K562 (cell line): ENCODE data around the gene SRPK3. TPM values are rescaled to one million over a fixed set of nuclear protein-coding genes. Genes with fewer than 3 reads are reported as not detected.

Experiments used
- CREM ChIP-seq: IDR thresholded peaks from 2 replicates; pipeline ENCODE4 v1.6.1; 2014; ENCODE audit warnings: antibody characterized with exemption, low read depth
- ETV5 ChIP-seq: sonication (generic); formaldehyde crosslinking; IDR thresholded peaks from 2 replicates; pipeline ENCODE4 v1.4.0; 2020; ENCODE audit warnings: low read depth, mild to moderate bottlenecking, missing genetic modification reagents
- ILF3 ChIP-seq: fragments of 450-650 bp; IDR thresholded peaks from 2 replicates; pipeline ENCODE4 v1.6.1; 2018; ENCODE audit warnings: antibody characterized with exemption, mild to moderate bottlenecking, moderate library complexity, borderline replicate concordance
- KDM2B ChIP-seq: fragments of 250-450 bp; sonication (Bioruptor Pico); IDR thresholded peaks from 2 replicates; pipeline ENCODE4 v1.8.0; 2021; ENCODE audit warnings: mild to moderate bottlenecking, moderate library complexity
- MCM3 ChIP-seq: fragments of 450-650 bp; IDR thresholded peaks from 2 replicates; pipeline ENCODE4 v1.6.1; 2016
- PBX2 ChIP-seq, 2 experiments: IDR thresholded peaks in 1 of 2; conservative IDR thresholded peaks in 1 of 2; 2 replicates each; pipeline ENCODE4 v1.6.1; 2016; ENCODE audit warnings: low read depth in 2 of 2, mild to moderate bottlenecking in 1 of 2, missing compliant biosample characterization in 1 of 2, missing genetic modification characterization in 1 of 2, moderate library complexity in 1 of 2
- ZFPM2 ChIP-seq: fragments of 250-450 bp; sonication (Bioruptor Pico); IDR thresholded peaks from 2 replicates; pipeline ENCODE4 v1.5.1; 2022; ENCODE audit warnings: mild to moderate bottlenecking
- ZKSCAN1 ChIP-seq: fragments of 150-350 bp; IDR thresholded peaks from 2 replicates; pipeline ENCODE4 v1.6.1; 2016; ENCODE audit warnings: low read depth, low read length
- polyA plus RNA-seq, 8 experiments: library from polyadenylated mRNA; depleted of rRNA in 4 of 8; stranded (reverse) in 5 of 8; unstranded in 3 of 8; fragments of >200 nt; fragmentation: Nextera tagmentation in 2 of 8; fragmentation: Illumina TruSeq in 1 of 8; extraction: Ambion mirVana in 2 of 8; extraction: Trizol in 1 of 8; gene quantifications; 2 replicates each; pipeline versions ENCODE4 v1.2.1 to v1.2.3, GENCODE V29; 2011 to 2014; ENCODE audit warnings: inconsistent platforms in 1 of 8, missing spikeins in 1 of 8
- total RNA-seq, 7 experiments: library from RNA; depleted of rRNA in 6 of 7; stranded (reverse); fragments of >200 nt in 6 of 7; fragmentation: Illumina TruSeq in 2 of 7; extraction: Trizol in 2 of 7; gene quantifications; 2 replicates each; pipeline versions ENCODE4 v1.2.1 to v1.2.3, GENCODE V29; 2011 to 2021; ENCODE audit warnings: low replicate concordance in 1 of 7
- TF ChIP-seq, protein P1 (sequence below): fragments of 250-450 bp; sonication (Bioruptor Pico); IDR thresholded peaks from 2 replicates; pipeline ENCODE4 v1.9.0; 2021; ENCODE audit warnings: mild to moderate bottlenecking, inconsistent platforms
- TF ChIP-seq, protein P2 (sequence below): fragments of 450-650 bp; IDR thresholded peaks from 2 replicates; pipeline ENCODE4 v1.7.1; 2018; ENCODE audit warnings: mild to moderate bottlenecking, low read depth; ENCODE audit not compliant: partially characterized antibody
- TF ChIP-seq, protein P3 (sequence below): fragments of 250-450 bp; sonication (Bioruptor Pico); IDR thresholded peaks from 2 replicates; pipeline ENCODE4 v1.4.0; 2020; ENCODE audit warnings: borderline replicate concordance

The SRPK3 gene
- total and polyA plus RNA-seq, 9 of the 15 experiments (the other 6 are each of a cell fraction or from before 2014, with no cell fraction given): 0.01 to 0.09 (median 0.04) TPM; not detected in 2

GRCh38 chrX:153765138-153766079, 15.4 kb upstream of the SRPK3 start (continued):
- TF ChIP-seq, protein P1, sequence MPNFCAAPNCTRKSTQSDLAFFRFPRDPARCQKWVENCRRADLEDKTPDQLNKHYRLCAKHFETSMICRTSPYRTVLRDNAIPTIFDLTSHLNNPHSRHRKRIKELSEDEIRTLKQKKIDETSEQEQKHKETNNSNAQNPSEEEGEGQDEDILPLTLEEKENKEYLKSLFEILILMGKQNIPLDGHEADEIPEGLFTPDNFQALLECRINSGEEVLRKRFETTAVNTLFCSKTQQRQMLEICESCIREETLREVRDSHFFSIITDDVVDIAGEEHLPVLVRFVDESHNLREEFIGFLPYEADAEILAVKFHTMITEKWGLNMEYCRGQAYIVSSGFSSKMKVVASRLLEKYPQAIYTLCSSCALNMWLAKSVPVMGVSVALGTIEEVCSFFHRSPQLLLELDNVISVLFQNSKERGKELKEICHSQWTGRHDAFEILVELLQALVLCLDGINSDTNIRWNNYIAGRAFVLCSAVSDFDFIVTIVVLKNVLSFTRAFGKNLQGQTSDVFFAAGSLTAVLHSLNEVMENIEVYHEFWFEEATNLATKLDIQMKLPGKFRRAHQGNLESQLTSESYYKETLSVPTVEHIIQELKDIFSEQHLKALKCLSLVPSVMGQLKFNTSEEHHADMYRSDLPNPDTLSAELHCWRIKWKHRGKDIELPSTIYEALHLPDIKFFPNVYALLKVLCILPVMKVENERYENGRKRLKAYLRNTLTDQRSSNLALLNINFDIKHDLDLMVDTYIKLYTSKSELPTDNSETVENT (CRISPR knock-in tag): peak; percentile 11; the same call in 1 of the 2 replicates
- TF ChIP-seq ZKSCAN1 (no peak), MCM3 (no peak), KDM2B (CRISPR knock-in tag) (no peak), PBX2 (CRISPR knock-in tag; IDR thresholded peaks at IDR 0.05; ENCODE audit: low read depth) (no peak), PBX2 (tag; conservative IDR thresholded peaks at IDR 0.05; ENCODE audit: low read depth) (no peak), ZFPM2 (no peak), CREM (peak; percentile 53), ETV5 (CRISPR knock-in tag) (peak; percentile 94), ILF3 (no peak)
- TF ChIP-seq, protein P2, sequence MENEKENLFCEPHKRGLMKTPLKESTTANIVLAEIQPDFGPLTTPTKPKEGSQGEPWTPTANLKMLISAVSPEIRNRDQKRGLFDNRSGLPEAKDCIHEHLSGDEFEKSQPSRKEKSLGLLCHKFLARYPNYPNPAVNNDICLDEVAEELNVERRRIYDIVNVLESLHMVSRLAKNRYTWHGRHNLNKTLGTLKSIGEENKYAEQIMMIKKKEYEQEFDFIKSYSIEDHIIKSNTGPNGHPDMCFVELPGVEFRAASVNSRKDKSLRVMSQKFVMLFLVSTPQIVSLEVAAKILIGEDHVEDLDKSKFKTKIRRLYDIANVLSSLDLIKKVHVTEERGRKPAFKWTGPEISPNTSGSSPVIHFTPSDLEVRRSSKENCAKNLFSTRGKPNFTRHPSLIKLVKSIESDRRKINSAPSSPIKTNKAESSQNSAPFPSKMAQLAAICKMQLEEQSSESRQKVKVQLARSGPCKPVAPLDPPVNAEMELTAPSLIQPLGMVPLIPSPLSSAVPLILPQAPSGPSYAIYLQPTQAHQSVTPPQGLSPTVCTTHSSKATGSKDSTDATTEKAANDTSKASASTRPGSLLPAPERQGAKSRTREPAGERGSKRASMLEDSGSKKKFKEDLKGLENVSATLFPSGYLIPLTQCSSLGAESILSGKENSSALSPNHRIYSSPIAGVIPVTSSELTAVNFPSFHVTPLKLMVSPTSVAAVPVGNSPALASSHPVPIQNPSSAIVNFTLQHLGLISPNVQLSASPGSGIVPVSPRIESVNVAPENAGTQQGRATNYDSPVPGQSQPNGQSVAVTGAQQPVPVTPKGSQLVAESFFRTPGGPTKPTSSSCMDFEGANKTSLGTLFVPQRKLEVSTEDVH: no peak
- TF ChIP-seq, protein P3, sequence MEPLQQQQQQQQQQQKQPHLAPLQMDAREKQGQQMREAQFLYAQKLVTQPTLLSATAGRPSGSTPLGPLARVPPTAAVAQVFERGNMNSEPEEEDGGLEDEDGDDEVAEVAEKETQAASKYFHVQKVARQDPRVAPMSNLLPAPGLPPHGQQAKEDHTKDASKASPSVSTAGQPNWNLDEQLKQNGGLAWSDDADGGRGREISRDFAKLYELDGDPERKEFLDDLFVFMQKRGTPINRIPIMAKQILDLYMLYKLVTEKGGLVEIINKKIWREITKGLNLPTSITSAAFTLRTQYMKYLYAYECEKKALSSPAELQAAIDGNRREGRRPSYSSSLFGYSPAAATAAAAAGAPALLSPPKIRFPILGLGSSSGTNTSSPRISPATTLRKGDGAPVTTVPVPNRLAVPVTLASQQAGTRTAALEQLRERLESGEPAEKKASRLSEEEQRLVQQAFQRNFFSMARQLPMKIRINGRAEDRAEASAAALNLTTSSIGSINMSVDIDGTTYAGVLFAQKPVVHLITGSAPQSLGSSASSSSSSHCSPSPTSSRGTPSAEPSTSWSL (CRISPR knock-in tag): no peak
